Astrocyte (in vitro differentiated cells and primary cell): ENCODE results near the gene NRG3.

Experiments used
- CTCF ChIP-seq: IDR thresholded peaks from 2 replicates; pipeline ENCODE4 v1.5.1; 2011; ENCODE audit warnings: low read depth, mild to moderate bottlenecking, inconsistent platforms, low read length, moderate library complexity; ENCODE audit not compliant: insufficient read depth
- EZH2 ChIP-seq: IDR thresholded peaks from 2 replicates; pipeline ENCODE4 v1.6.1; 2012; ENCODE audit warnings: mild to moderate bottlenecking, low read length, inconsistent platforms; ENCODE audit not compliant: insufficient read depth

DNA sequence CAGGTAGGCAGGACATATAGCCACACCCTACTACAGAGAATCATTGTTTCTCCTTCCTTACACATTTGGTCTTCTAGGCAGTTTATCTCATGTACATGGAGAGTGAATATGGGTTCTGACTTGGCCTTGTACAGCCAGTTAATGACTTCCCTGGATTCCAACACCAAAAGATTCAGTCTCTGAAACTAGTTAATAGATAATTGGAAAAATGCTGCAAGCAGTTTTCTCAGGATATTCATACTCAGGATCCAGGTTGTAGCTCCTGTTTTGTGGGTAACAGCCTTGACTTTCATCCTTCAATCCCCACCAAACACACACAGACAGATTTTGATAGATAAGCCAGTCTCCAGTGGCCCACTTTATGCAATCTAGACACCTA lies 690.2 kb downstream of the NRG3 start:
- no peak for TF ChIP-seq CTCF
- no peak for TF ChIP-seq EZH2
